ENCODE measurements around the gene RPS29. TPM values are rescaled to one million over a fixed set of nuclear protein-coding genes. Genes with fewer than 3 reads are reported as not detected.

Gene RPS29
- total and polyA plus RNA-seq, 2 of the 13 experiments (the other 11 are each of a cell fraction or from before 2014, with no cell fraction given) = 4,303 to 8,215 TPM

DNA sequence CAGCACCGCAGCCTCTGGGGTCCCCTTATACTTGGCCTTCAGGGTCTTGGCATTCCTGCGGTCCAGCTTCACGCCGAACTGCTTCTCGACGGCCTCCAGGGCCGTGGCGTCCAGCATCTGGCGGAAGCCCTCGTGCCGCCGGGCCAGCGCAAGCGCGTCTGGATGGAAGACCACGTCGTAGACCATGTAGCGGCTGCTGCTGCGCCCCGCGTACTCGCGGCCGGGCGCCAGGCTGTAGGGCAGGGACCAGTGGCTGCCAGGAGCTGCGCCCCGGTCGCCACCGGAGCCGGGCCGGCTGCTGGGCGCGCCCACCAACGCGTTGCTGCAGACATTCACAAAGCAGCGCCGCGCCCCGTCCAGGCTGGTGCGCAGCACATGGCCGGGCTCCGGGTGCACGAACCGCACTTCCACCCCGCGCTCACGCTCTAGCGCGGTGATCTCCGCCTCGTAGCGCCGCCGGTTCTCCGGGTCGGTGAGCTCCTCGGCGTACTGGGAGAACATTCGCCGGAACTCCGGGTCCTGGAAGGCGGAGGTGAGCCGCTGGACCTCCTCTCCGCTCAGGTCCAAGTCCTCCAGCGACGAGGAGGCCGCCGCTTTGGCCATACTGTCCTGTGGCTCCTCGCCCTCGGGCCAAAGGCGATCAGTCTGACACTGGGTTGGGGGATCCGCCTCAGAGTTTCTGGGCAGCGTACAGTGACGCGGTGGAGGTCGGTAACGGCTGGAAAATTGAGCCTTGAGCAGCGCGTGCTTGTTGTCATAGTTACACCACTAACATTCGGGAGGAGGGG, 48.6 kb upstream of the RPS29 start, which contains the start of gene DNAAF2 (continued):
- TF ChIP-seq POLR2AphosphoS5 (IDR thresholded peaks at IDR 0.05; ENCODE audit: low read depth, low read length) (no peak; the same call in 1 of the 2 replicates), ELF4 (CRISPR knock-in tag; IDR thresholded peaks at IDR 0.05; ENCODE audit: borderline replicate concordance) (no peak), PAX8 (CRISPR knock-in tag; IDR thresholded peaks at IDR 0.05; ENCODE audit: borderline replicate concordance) (no peak; the same call in 1 of the 2 replicates), NPAS2 (CRISPR knock-in tag; IDR thresholded peaks at IDR 0.05; ENCODE audit: borderline replicate concordance) (no peak), ZNF703 (CRISPR knock-in tag; IDR thresholded peaks at IDR 0.05; ENCODE audit: borderline replicate concordance) (peak; percentile 95), ZNF44 (CRISPR knock-in tag; IDR thresholded peaks at IDR 0.05) (0 out of 2 replicates have a peak, but pooled peaks have one; percentile 15), ETS1 (CRISPR knock-in tag; IDR thresholded peaks at IDR 0.05) (no peak), GPN1 (CRISPR knock-in tag; IDR thresholded peaks at IDR 0.05; ENCODE audit: borderline replicate concordance) (no peak), HOXA3 (CRISPR knock-in tag; IDR thresholded peaks at IDR 0.05) (peak; percentile 0; the same call in 1 of the 2 replicates), ADNP (CRISPR knock-in tag; IDR thresholded peaks at IDR 0.05) (no peak), ZBTB39 (CRISPR knock-in tag; IDR thresholded peaks at IDR 0.05) (peak; percentile 82), ZNF326 (CRISPR knock-in tag; IDR thresholded peaks at IDR 0.05; ENCODE audit: borderline replicate concordance) (no peak), TBP (CRISPR knock-in tag; IDR thresholded peaks at IDR 0.05) (no peak), SMAD1 (CRISPR knock-in tag; IDR thresholded peaks at IDR 0.05; ENCODE audit: borderline replicate concordance, low read depth) (no peak), ZNF570 (CRISPR knock-in tag; IDR thresholded peaks at IDR 0.05; ENCODE audit: borderline replicate concordance) (no peak), YEATS2 (CRISPR knock-in tag; IDR thresholded peaks at IDR 0.05; ENCODE audit: borderline replicate concordance) (no peak), TBL1XR1 (IDR thresholded peaks at IDR 0.05; ENCODE audit: borderline replicate concordance, low read length, partially characterized antibody) (no peak), RFX3 (CRISPR knock-in tag; IDR thresholded peaks at IDR 0.05) (peak; percentile 90), SP1 (IDR thresholded peaks at IDR 0.05) (no peak), SP1 (CRISPR knock-in tag; IDR thresholded peaks at IDR 0.05) (no peak), RBFOX2 (IDR thresholded peaks at IDR 0.05; ENCODE audit: low read depth, low read length) (peak; percentile 61), UBTF (CRISPR knock-in tag; IDR thresholded peaks at IDR 0.05) (0 out of 2 replicates have a peak, but pooled peaks have one; percentile 18)
- TF ChIP-seq, protein P1, sequence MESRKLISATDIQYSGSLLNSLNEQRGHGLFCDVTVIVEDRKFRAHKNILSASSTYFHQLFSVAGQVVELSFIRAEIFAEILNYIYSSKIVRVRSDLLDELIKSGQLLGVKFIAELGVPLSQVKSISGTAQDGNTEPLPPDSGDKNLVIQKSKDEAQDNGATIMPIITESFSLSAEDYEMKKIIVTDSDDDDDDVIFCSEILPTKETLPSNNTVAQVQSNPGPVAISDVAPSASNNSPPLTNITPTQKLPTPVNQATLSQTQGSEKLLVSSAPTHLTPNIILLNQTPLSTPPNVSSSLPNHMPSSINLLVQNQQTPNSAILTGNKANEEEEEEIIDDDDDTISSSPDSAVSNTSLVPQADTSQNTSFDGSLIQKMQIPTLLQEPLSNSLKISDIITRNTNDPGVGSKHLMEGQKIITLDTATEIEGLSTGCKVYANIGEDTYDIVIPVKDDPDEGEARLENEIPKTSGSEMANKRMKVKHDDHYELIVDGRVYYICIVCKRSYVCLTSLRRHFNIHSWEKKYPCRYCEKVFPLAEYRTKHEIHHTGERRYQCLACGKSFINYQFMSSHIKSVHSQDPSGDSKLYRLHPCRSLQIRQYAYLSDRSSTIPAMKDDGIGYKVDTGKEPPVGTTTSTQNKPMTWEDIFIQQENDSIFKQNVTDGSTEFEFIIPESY (CRISPR knock-in tag; IDR thresholded peaks at IDR 0.05) = 0 out of 2 replicates have a peak, but pooled peaks have one; percentile 1
